Aorta (tissue), 5 donors: Measurements from ENCODE around the gene TP73. TPM values are rescaled to one million over a fixed set of nuclear protein-coding genes. Genes with fewer than 3 reads are reported as not detected.
A peak's percentile ranks its signal among the peaks of the same experiment; 100 is the strongest.

Experiments
- ATAC-seq: fragments of 200-7000 bp; cut with Tn5 transposase; one replicate; pipeline ENCODE4 v1.9.1; 2022; ENCODE audit warnings: moderate library complexity; ENCODE audit not compliant: low FRiP score
- DNase-seq, 2 donors: peaks; one replicate each; pipeline ENCODE4 v3.0.0-alpha.2; 2020
- H3K27ac ChIP-seq, 2 donors: one replicate each; pipeline ENCODE4 v1.5.1; 2013; ENCODE audit warnings: low read length in 2 of 2, mild to moderate bottlenecking in 2 of 2, moderate library complexity in 2 of 2, control low read depth in 1 of 2, inconsistent platforms in 1 of 2, low read depth in 1 of 2
- H3K27me3 ChIP-seq, 2 donors: one replicate each; pipeline ENCODE4 v1.6.1; 2013; ENCODE audit warnings: control low read depth in 1 of 2, low read length in 1 of 2, mild to moderate bottlenecking in 1 of 2, moderate library complexity in 1 of 2; ENCODE audit not compliant: insufficient read depth in 2 of 2, control insufficient read depth in 1 of 2
- H3K36me3 ChIP-seq, 2 donors: one replicate each; pipeline ENCODE4 v1.6.1; 2013; ENCODE audit warnings: control low read depth in 1 of 2, low read length in 1 of 2, mild to moderate bottlenecking in 1 of 2; ENCODE audit not compliant: insufficient read depth in 2 of 2, control insufficient read depth in 1 of 2
- H3K4me1 ChIP-seq, 2 donors: one replicate each; pipeline ENCODE4 v1.6.1; 2013; ENCODE audit warnings: low read length in 2 of 2, control low read depth in 1 of 2, mild to moderate bottlenecking in 1 of 2, moderate library complexity in 1 of 2; ENCODE audit not compliant: insufficient read depth in 2 of 2, control insufficient read depth in 1 of 2
- H3K4me3 ChIP-seq, 2 donors: one replicate each; pipeline ENCODE4 v1.5.1; 2013; ENCODE audit warnings: low read length in 2 of 2, control low read depth in 1 of 2, mild to moderate bottlenecking in 1 of 2
- H3K9me3 ChIP-seq: one replicate; pipeline ENCODE4 v1.6.1; 2013; ENCODE audit warnings: mild to moderate bottlenecking, low read length; ENCODE audit not compliant: control insufficient read depth
- WGBS, 2 donors: extraction: QIAGEN DNeasy Blood & Tissue Kit; methylation state at CpG; one replicate each; pipeline ENCODE4 v1.1.7; 2013; 5-methylcytosine and 5-hydroxymethylcytosine counted together
- intact Hi-C, 2 donors: fragments of 100-400 bp; cut with DNase I; formaldehyde crosslinking; loops; one replicate each; pipeline versions ENCODE4 v1.14.2 to v1.15.0; 2022
- polyA plus RNA-seq, 2 donors: library from polyadenylated mRNA; stranded (reverse); fragments of 200-250 nt; gene quantifications; one replicate each; pipeline ENCODE4 v1.2.3, GENCODE V29; 2013
- total RNA-seq, 2 donors: library from RNA; stranded (reverse); fragmentation: NEBNext Ultra II Directional; extraction: Animal tissue kit (Norgen Biotek cat#: 25700); gene quantifications; one replicate each; pipeline ENCODE4 v1.2.1, GENCODE V29; 2021
- donor health status: healthy with polysubstance abuse.
- donor health status: Bipolar disorder and iron deficiency.
- donor health status: DM: no; HTN: no; CAD: no.
- donor health status: DM: no; HTN: no; CAD: no.
- donor health status: DM: yes; HTN: yes; CAD: no.

TP73 gene
- total and polyA plus RNA-seq, 4 donors: 0.18 to 0.38 TPM; not detected in 2

GRCh38 chr1:3691421-3692204, 39.3 kb downstream of the TP73 start:
- Histone ChIP-seq H3K27ac (no peak overlapping the region), H3K4me3 (no peak overlapping the region), H3K9me3 (no peaks in the 10 kb centered on the region), H3K27me3 (no peaks in the 10 kb centered on the region), H3K36me3 (no peaks in the 10 kb centered on the region), H3K4me1 (no peaks in the 10 kb centered on the region)
- 87 to 88% methylated on average over 24 of the region's 24 CpGs for WGBS, 2 donors
- DNase-seq (no peak), ATAC-seq (no peak)
- intact Hi-C loops: no loop called here

- no peaks in the 10 kb centered on the region for H3K4me1 ChIP-seq
- H3K4me3 ChIP-seq: no peak overlapping the region
- intact Hi-C loops: no loop called here
- H3K27ac ChIP-seq: no peak overlapping the region
- H3K36me3 ChIP-seq: no peaks in the 10 kb centered on the region
- WGBS, 2 donors: 79 to 81% methylated on average over 13 of the region's 13 CpGs
- DNase-seq (no peak), ATAC-seq (no peak)
- H3K27me3 ChIP-seq: no peaks in the 10 kb centered on the region
- H3K9me3 ChIP-seq: no peaks in the 10 kb centered on the region
These were observed 40.3 kb downstream of the TP73 start for GRCh38 chr1:3692598-3692997.

DNA sequence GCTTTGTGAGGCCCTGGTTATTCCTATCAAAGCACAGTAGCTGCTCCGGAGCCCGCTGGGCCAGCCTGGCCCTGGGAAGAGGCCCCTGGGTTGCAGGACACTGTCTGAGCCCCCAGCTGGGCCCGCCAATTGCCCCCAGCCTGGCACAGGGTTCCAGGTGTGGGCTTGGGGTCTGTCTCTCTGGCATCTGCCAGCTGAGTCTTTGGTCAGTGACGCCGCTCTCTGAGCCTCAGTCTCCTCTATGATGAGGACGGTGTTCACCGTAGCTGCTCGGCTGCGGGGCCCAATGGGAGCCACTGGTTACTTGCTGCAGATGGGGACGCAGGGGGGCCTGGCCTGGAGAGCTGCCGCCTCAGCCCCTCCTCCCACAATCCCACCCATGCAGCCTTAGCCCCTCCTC, 41.0 kb downstream of the TP73 start:
- intact Hi-C loops: no loop called here
- Histone ChIP-seq H3K4me3 (no peak overlapping the region), H3K4me1 (no peaks in the 10 kb centered on the region), H3K27me3 (no peaks in the 10 kb centered on the region), H3K27ac (no peak overlapping the region), H3K9me3 (no peaks in the 10 kb centered on the region), H3K36me3 (no peaks in the 10 kb centered on the region)
- no peak for ATAC-seq
- 84 to 89% methylated on average over 11 of the region's 11 CpGs for WGBS, 2 donors
- DNase-seq: no peak

DNA sequence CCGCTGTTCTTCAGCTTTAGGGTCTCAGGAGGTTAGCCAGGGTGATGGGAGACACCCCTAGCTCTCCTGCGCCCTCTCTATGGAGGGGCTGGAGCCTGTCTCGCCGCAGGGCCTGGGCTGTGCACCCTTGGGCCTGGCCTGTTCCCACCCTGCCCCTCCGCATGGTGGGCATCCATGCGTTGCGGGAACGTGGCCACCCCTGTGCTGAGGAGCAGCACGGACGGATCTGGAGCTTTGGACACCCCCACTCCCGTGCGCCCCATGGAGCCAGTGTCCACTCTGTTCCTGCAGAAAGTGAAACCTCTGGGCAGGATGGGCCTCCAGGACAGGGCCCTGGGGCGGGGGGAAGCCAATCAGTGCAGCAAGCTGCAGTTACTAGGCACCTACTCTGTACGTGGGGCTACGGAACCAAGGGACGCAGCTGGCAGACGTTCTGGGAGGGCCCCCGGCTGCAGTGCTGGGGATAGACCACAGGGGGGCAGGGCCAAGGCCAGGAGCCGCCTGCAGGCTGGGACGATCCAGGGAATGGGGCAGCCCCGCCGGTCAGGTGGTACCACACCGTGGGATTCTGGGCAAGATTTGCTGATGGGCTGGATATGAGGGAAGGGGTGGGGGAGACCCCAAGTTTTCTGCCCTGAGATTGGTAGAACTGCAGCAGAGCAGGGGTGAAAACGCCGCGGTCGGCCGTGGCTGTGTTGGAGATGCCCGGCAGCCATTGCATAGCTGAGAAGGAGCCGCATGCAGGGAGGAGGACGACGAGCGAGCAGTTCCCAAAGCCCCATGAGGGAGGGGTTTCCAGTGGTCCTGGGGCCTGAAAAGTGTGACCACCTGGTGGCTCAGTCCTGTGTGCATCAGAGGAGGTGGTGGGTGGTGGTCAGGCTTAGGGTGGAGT, 43.3 kb downstream of the TP73 start:
- Histone ChIP-seq H3K27ac (no peak overlapping the region), H3K4me3 (no peak overlapping the region), H3K4me1 (no peaks in the 10 kb centered on the region), H3K36me3 (no peaks in the 10 kb centered on the region), H3K9me3 (no peaks in the 10 kb centered on the region), H3K27me3 (no peaks in the 10 kb centered on the region)
- WGBS, 2 donors: 35 to 36% methylated on average over 31 to 33 of the region's 33 CpGs
- intact Hi-C loops: no loop called here
- peak; percentile 63 for ATAC-seq
- no peak for DNase-seq

DNA sequence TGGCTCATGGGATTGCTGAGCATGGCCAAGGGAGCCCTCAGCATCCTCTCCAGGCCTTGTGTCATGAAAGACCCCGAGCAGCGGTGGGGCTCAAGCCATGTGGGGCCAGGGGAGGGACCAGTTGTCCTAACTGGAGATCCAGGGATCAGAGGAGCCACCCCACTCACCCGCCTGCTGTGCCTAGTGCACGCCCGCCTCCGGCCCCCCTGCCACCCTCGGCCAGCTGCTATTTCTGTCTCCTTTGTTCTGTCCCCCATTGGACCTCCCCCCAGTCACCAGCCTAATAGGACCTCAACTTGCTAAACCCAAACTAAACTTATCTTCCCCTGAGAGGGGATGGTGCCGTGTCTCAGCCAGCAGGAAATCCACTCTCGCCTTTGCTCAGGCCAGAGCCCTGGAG, 44.4 kb downstream of the TP73 start:
- intact Hi-C loops: no loop called here
- no peaks in the 10 kb centered on the region for H3K4me1 ChIP-seq
- 92 to 96% methylated on average over 7 to 9 of the region's 9 CpGs for WGBS, 2 donors
- DNase-seq: no peak
- no peaks in the 10 kb centered on the region for H3K9me3 ChIP-seq
- no peak overlapping the region for H3K27ac ChIP-seq
- no peak overlapping the region for H3K4me3 ChIP-seq
- no peaks in the 10 kb centered on the region for H3K27me3 ChIP-seq
- no peak for ATAC-seq
- H3K36me3 ChIP-seq: no peaks in the 10 kb centered on the region

DNA sequence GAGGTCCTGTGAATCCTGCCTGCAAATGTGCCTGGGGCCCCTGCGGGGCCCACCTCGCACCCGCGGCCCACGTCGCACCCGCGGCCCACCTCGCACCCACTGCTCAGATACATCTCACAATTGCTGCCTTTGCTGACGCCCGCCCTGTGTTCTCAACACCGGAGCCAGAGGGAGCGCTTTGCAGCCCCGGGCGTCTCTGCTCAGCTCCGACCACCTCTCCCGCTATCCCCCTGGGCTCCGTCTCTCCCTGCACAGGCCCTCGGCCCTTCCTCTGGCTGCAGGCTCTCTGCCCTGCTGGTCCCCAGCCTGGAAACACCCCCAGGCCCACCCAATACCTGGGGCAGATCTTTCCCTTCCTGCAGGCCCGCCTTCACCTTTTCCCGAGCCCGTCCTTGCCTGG, 44.8 kb downstream of the TP73 start:
- DNase-seq (no peak), ATAC-seq (no peak)
- Histone ChIP-seq H3K4me3 (no peak overlapping the region), H3K4me1 (no peaks in the 10 kb centered on the region), H3K36me3 (no peaks in the 10 kb centered on the region), H3K27ac (no peak overlapping the region), H3K9me3 (no peaks in the 10 kb centered on the region), H3K27me3 (no peaks in the 10 kb centered on the region)
- intact Hi-C loops: no loop called here
- WGBS, 2 donors: 91% methylated on average over 22 of the region's 22 CpGs

GRCh38 chr1:3697810-3698209, 45.5 kb downstream of the TP73 start:
- no peak overlapping the region for H3K4me3 ChIP-seq
- H3K27me3 ChIP-seq: no peaks in the 10 kb centered on the region
- ATAC-seq: no peak
- no peak overlapping the region for H3K27ac ChIP-seq
- no peak for DNase-seq
- 70 to 80% methylated on average over 11 to 12 of the region's 12 CpGs for WGBS, 2 donors
- H3K9me3 ChIP-seq: no peaks in the 10 kb centered on the region
- no peaks in the 10 kb centered on the region for H3K36me3 ChIP-seq
- no peaks in the 10 kb centered on the region for H3K4me1 ChIP-seq
- intact Hi-C loops: no loop called here

DNA sequence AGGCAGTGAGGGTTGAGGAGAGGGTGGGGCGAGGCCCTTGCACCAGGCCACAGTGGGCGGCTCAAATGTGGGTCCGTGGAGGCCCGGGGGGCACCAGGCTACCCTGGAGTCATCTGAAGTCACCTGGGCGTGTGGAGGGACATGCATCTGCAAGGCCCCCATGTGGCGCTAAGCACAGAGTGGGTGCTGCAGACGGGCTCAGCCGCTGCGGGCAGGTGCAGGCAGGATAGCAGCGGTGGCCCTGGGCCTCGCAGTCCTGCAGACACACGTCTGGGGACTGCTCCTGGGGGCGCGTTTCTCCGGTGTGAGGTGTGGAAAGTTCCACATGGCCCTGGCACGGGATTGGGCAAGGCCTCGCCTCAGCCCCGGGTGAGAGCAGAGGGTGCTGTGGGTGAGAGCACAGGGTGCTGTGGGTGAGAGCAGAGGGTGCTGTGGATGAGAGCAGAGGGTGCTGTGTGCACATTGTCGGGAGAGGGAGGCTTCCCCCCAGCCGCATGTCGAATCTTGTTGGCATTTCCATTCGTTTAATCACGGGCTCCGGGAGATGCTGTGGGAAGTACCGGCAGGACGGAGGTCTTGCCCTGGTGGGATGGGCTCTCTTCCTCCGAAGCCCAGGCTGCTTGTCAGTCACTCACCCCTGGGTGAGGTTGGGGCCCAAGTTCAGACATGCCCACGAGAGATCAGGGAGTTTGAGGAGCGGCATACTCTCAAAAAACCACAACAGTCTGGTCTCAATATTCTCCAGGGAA, 46.5 kb downstream of the TP73 start:
- Histone ChIP-seq H3K27ac (no peak overlapping the region), H3K4me1 (no peaks in the 10 kb centered on the region), H3K9me3 (no peaks in the 10 kb centered on the region), H3K36me3 (no peaks in the 10 kb centered on the region), H3K4me3 (no peak overlapping the region), H3K27me3 (no peaks in the 10 kb centered on the region)
- intact Hi-C loops: no loop called here
- no peak for ATAC-seq
- no peak for DNase-seq
- 91 to 92% methylated on average over 29 of the region's 29 CpGs for WGBS, 2 donors
